Suprapubic skin (tissue), 4 donors: ENCODE measurements around the gene CALM3. TPM values are rescaled to one million over a fixed set of nuclear protein-coding genes. Genes with fewer than 3 reads are reported as not detected.
A peak's percentile ranks its signal among the peaks of the same experiment; 100 is the strongest.

Experiments
- DNase-seq, 2 donors: peaks; one replicate each; pipeline ENCODE4 v3.0.0-alpha.2; 2019; ENCODE audit warnings: low spot score in 2 of 2
- H3K27ac ChIP-seq: fragments of 200-600 bp; sonication (generic); one replicate; pipeline ENCODE4 v1.5.1; 2019
- H3K27me3 ChIP-seq: fragments of 200-600 bp; sonication (generic); one replicate; pipeline ENCODE4 v1.5.1; 2019
- H3K36me3 ChIP-seq: fragments of 200-600 bp; sonication (generic); one replicate; pipeline ENCODE4 v1.5.1; 2019
- H3K4me1 ChIP-seq: fragments of 200-600 bp; sonication (generic); one replicate; pipeline ENCODE4 v1.5.1; 2019
- H3K4me3 ChIP-seq: fragments of 200-600 bp; sonication (generic); one replicate; pipeline ENCODE4 v1.5.1; 2019; ENCODE audit warnings: mild to moderate bottlenecking
- H3K9me3 ChIP-seq: fragments of 200-600 bp; sonication (generic); one replicate; pipeline ENCODE4 v1.5.1; 2019
- CTCF ChIP-seq, 2 donors: fragments of 200-600 bp in 1 of 2; fragments of 450-650 bp in 1 of 2; sonication (generic) in 1 of 2; IDR thresholded peaks; one replicate each; pipeline ENCODE4 v1.5.1; 2016 to 2019; ENCODE audit warnings: antibody characterized with exemption in 2 of 2, mild to moderate bottlenecking in 1 of 2, moderate library complexity in 1 of 2
- EP300 ChIP-seq: sonication (generic); formaldehyde crosslinking; IDR thresholded peaks from one replicate; pipeline ENCODE4 v1.6.1; 2017; ENCODE audit warnings: antibody characterized with exemption
- POLR2A ChIP-seq, 2 donors: fragments of 450-650 bp; IDR thresholded peaks; one replicate each; pipeline ENCODE4 v1.6.1; 2017; ENCODE audit warnings: antibody characterized with exemption in 2 of 2, mild to moderate bottlenecking in 2 of 2, moderate library complexity in 2 of 2
- POLR2AphosphoS5 ChIP-seq, 3 donors: sonication (generic); formaldehyde crosslinking; IDR thresholded peaks; one replicate each; pipeline ENCODE4 v1.6.1; 2017; ENCODE audit warnings: antibody characterized with exemption in 3 of 3
- WGBS: methylation state at CpG from one replicate; pipeline ENCODE4 v1.1.5; 2018; 5-methylcytosine and 5-hydroxymethylcytosine counted together
- total RNA-seq, 4 donors: library from RNA; depleted of rRNA; stranded (reverse); fragments of >200 nt; gene quantifications; one replicate each; pipeline ENCODE4 v1.1.0, GENCODE V29; 2016

The CALM3 gene
- total RNA-seq, 4 donors from 2014 or later, result 56.0 to 102 (median 78.6) TPM

GRCh38 chr19:46598372-46598917 is 2.7 kb upstream of the CALM3 start:
- Histone ChIP-seq H3K27me3 (no peaks in the 10 kb centered on the region), H3K36me3 (no peaks in the 10 kb centered on the region), H3K4me3 (no peak overlapping the region), H3K9me3 (no peaks in the 10 kb centered on the region), H3K4me1 (peaks cover 18% of the 10 kb centered on the region), H3K27ac (no peak overlapping the region)
- no peak for TF ChIP-seq POLR2AphosphoS5 (IDR thresholded peaks at IDR 0.05)
- TF ChIP-seq CTCF (IDR thresholded peaks at IDR 0.05), result no peak
- no peak for TF ChIP-seq EP300
- TF ChIP-seq POLR2A (IDR thresholded peaks at IDR 0.05), result no peak
- WGBS, result 96% methylated on average over 4 of the region's 4 CpGs
- DNase-seq, result no peak

- WGBS, result 65% methylated on average over 9 of the region's 9 CpGs
- no peak for DNase-seq
- TF ChIP-seq EP300, result no peak
- no peak for TF ChIP-seq POLR2AphosphoS5 (IDR thresholded peaks at IDR 0.05)
- TF ChIP-seq CTCF (IDR thresholded peaks at IDR 0.05), result no peak
- TF ChIP-seq POLR2A (IDR thresholded peaks at IDR 0.05), result no peak
- no peaks in the 10 kb centered on the region for H3K36me3 ChIP-seq
- peaks cover 32% of the 10 kb centered on the region for H3K4me1 ChIP-seq
- H3K4me3 ChIP-seq, result peak overlapping the region; percentile 78
- H3K27ac ChIP-seq, result peak overlapping the region; percentile 96
- H3K27me3 ChIP-seq, result no peaks in the 10 kb centered on the region
- H3K9me3 ChIP-seq, result no peaks in the 10 kb centered on the region
These were observed 1.3 kb upstream of the CALM3 start for GRCh38 chr19:46599716-46600373.

- 2% methylated on average over 29 of the region's 93 CpGs for WGBS
- Histone ChIP-seq H3K4me1 (peaks cover 40% of the 10 kb centered on the region), H3K27ac (peak overlapping the region; percentile 96), H3K9me3 (no peaks in the 10 kb centered on the region), H3K36me3 (peaks cover 2% of the 10 kb centered on the region), H3K4me3 (peak overlapping the region; percentile 78), H3K27me3 (no peaks in the 10 kb centered on the region)
- peak; percentile 98 to 99 for DNase-seq
- TF ChIP-seq POLR2A (IDR thresholded peaks at IDR 0.05) (peak in 1 of 2 donors; percentile 41), EP300 (no peak), POLR2AphosphoS5 (IDR thresholded peaks at IDR 0.05) (peak; percentile 30 to 98 (median 95)), CTCF (IDR thresholded peaks at IDR 0.05) (no peak)
These were observed 479 bp upstream of the CALM3 start for GRCh38 chr19:46600384-46601317.

GRCh38 chr19:46602392-46603194 is 1.5 kb downstream of the CALM3 start:
- H3K4me1 ChIP-seq, result peaks cover 58% of the 10 kb centered on the region
- peak in 1 of 2 donors; percentile 63 for DNase-seq

More at GRCh38 chr19:46602392-46603194, 1.5 kb downstream of the CALM3 start:
- peak overlapping the region; percentile 78 for H3K4me3 ChIP-seq
- 14% methylated on average over 23 of the region's 23 CpGs for WGBS
- H3K36me3 ChIP-seq, result peaks cover 20% of the 10 kb centered on the region
- TF ChIP-seq POLR2AphosphoS5 (IDR thresholded peaks at IDR 0.05) (no peak), POLR2A (IDR thresholded peaks at IDR 0.05) (no peak), CTCF (IDR thresholded peaks at IDR 0.05) (no peak), EP300 (no peak)
- H3K9me3 ChIP-seq, result no peaks in the 10 kb centered on the region
- H3K27ac ChIP-seq, result peak overlapping the region; percentile 45
- H3K27me3 ChIP-seq, result no peaks in the 10 kb centered on the region
